Epithelial cell of proximal tubule (primary cell): Measurements from ENCODE around the gene TNRC18. TPM values are rescaled to one million over a fixed set of nuclear protein-coding genes. Genes with fewer than 3 reads are reported as not detected.

ENCODE experiments used
- DNase-seq: peaks from one replicate; pipeline ENCODE4 v3.0.0-alpha.2; 2011; ENCODE audit warnings: low read depth
- H3K4me3 ChIP-seq: 2 replicates; pipeline ENCODE4 v1.5.1; 2011; ENCODE audit warnings: low read depth, mild to moderate bottlenecking, low read length
- total RNA-seq: library from RNA; depleted of rRNA; stranded (reverse); fragments of >200 nt; gene quantifications from 2 replicates; pipeline ENCODE4 v1.2.3, GENCODE V29; 2015
- TF ChIP-seq, protein P1 (sequence below): conservative IDR thresholded peaks from 2 replicates; pipeline ENCODE4 v1.5.1; 2012; ENCODE audit warnings: low read depth, mild to moderate bottlenecking, low read length

Gene TNRC18
- total RNA-seq, 1 donor from 2014 or later: 34.3 TPM

DNA sequence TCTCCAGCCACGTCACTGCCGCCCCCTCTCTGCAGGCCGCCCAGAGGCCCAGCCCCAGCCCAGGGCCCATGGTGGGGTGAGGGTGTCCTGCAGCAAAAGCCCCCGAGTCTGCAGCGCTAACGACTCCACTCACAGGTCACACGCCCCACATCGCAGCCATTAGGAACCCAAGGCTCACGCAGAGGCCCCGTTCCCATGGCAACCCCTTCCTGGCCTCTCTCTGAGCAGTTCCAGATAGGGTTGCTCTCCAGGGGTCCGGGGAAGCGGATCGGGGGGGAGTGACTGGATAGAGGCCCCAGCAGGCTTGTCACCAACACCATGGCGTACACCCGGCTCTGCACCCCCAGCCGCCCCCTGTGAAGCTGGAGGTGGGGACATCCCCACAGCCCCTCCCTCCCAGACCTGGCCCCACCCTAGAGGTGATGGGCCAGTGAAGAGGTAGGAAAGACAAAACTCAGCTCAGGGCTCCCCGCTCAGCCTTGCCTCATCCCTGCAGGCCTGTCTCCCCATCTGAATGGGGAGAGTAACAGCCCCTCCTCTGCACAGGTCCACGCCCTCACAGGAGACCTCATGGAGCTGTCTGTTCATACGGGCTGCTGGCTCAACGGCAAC is 41.2 kb downstream of the TNRC18 start:
- H3K4me3 ChIP-seq: no peak overlapping the region
- TF ChIP-seq, protein P1, sequence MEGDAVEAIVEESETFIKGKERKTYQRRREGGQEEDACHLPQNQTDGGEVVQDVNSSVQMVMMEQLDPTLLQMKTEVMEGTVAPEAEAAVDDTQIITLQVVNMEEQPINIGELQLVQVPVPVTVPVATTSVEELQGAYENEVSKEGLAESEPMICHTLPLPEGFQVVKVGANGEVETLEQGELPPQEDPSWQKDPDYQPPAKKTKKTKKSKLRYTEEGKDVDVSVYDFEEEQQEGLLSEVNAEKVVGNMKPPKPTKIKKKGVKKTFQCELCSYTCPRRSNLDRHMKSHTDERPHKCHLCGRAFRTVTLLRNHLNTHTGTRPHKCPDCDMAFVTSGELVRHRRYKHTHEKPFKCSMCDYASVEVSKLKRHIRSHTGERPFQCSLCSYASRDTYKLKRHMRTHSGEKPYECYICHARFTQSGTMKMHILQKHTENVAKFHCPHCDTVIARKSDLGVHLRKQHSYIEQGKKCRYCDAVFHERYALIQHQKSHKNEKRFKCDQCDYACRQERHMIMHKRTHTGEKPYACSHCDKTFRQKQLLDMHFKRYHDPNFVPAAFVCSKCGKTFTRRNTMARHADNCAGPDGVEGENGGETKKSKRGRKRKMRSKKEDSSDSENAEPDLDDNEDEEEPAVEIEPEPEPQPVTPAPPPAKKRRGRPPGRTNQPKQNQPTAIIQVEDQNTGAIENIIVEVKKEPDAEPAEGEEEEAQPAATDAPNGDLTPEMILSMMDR: no peak
- DNase-seq: no peak

DNA sequence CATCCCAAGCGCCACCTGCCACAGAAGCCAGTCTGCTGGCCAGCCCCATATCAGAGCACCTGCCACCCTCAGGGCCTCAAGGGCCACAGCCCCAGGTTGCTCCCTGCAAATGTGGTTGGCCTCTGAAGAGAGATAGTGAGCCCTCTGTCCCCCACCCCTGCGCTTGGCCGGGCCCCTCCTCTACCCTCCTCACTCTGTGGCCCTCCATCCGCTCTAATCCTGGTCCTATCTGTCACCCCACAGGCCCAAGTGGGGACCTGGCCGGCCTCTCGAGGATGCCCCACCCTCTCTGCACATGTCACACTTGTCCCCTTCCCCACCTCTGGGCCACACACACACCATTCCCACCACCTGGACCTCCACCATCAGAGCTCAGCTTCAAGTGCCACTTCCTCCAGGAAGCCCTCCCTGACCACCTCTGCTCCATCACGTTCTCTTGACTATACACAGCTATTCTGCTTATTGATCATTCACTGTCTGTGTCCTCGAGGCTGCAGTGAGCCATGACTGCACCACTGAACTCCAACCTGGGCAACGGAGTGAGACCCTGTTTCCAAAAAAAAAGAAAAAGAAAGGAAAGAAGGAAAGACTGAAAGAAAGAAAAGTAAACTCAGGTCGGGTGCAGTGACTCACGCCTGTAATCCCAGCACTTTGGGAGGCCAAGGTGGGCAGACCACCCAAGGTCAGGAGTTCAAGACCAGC is 42.4 kb downstream of the TNRC18 start:
- H3K4me3 ChIP-seq: no peak overlapping the region
- DNase-seq: no peak
- TF ChIP-seq, protein P1: no peak

DNA sequence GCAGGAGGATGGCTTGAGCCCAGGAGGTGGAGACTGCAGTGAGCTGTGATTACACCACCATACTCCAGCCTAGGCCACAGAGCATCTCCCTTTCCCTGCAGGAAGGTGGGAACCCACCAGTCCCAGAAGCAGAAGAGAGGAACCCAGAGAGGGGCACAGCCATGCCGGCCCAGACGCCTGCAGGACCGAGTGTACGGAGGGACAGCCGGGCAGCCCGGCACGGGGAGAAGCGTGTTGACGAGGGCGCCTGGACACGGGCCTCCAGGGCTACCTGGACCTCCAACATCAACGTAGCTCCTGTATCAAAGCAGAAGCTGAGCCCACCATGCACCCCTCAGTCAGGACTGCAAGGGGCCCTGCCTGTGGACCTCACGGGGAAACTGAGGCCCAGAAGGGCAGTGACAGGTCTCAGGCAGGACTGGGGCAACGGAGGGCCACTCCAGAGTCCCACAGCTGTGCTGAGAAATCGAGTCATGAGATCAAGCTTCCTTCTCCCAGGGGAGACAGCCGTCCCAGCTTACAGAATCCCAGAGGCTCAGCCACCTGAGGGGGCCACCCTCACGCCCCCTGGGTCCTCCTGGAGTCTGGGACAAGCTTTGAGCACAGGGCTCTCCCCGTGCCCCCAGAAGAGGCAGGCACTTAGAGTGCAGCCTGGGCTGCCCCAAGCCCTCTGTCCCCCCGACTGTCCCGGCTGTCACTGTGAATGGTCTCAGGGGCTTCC is 43.1 kb downstream of the TNRC18 start:
- TF ChIP-seq, protein P1: no peak
- H3K4me3 ChIP-seq: no peak overlapping the region
- no peak for DNase-seq

DNA sequence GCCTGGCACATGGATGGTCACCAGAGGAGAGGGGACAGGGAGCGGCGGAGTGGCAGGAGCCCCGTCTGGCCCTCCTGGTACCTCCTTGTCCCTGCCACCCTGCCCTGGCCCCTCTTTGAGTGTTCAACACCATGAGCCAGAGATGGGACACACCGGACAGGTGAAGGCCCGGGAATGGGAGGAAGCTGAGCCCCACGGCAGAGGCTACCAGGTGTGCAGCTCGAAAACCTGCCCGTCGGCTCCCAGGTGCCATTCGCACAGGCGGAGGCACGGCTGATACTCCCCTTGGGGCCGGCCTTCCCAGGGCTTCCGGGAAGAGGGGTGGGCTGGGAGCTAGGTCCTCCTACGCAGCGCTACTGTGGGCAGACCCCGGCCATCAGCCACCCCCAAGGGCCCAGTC is 44.1 kb downstream of the TNRC18 start:
- no peak for DNase-seq
- TF ChIP-seq, protein P1: no peak
- H3K4me3 ChIP-seq: no peak overlapping the region

DNA sequence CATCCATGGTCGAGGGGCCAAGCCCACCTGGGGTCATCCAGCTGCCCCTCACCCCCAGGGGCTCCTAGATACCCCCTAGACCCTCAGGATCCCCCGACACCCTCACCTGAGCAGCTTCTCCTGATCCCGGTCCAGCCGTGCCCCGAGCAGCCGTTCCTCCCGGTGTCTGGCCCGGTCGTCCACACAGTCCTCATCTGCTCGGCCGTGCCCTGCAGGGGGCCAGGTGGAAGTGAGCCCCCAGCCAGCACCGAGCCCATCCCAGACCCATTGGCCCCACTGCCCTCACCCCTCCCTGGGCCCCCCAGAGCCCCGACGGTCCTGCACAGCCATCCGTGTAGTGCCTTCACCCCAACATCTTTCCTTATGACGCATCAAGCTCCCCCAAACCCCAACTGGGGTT is 45.8 kb downstream of the TNRC18 start:
- no peak overlapping the region for H3K4me3 ChIP-seq
- DNase-seq: no peak
- TF ChIP-seq, protein P1: no peak

DNA sequence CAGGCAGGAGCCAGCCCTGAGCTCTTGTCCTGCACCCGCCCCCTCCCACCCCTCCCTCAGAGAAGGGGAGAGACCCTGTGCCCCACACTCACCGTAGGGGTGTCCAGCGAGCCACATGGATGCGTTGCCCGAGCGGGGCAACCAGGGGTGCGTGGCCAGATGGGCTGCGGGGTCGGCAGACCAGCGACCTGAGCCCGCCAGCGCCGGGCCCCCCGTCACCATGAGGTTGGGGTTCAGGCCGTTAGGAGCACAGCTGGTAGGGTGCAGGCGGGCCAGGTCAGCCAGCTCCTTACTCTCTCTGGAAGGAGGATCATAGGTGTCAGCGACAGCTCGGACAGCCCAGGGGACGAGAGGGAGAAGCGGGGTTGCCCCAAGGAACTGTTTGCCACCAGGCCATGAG is 46.4 kb downstream of the TNRC18 start:
- no peak overlapping the region for H3K4me3 ChIP-seq
- TF ChIP-seq, protein P1: no peak
- no peak for DNase-seq
